K562 (cell line): ENCODE results near the gene HMG20B. TPM values are rescaled to one million over a fixed set of nuclear protein-coding genes. Genes with fewer than 3 reads are reported as not detected.
A peak's percentile ranks its signal among the peaks of the same experiment; 100 is the strongest.

ENCODE experiments used
- ARNT ChIP-seq, 2 experiments: fragments of 450-650 bp; IDR thresholded peaks; 2 replicates each; pipeline ENCODE4 v1.6.1; 2016; ENCODE audit warnings: mild to moderate bottlenecking in 1 of 2
- BDP1 ChIP-seq: IDR thresholded peaks from 3 replicates; pipeline ENCODE4 v1.6.1; 2011; ENCODE audit not compliant: insufficient read length, insufficient read depth
- CBX3 ChIP-seq, 2 experiments: IDR thresholded peaks; 1 replicate in 1 of 2; 2 replicates in 1 of 2; pipeline ENCODE4 v1.6.1; 2012; ENCODE audit warnings: inconsistent platforms in 2 of 2, low read length in 2 of 2, borderline replicate concordance in 1 of 2, control low read depth in 1 of 2
- CC2D1A ChIP-seq: fragments of 450-650 bp; IDR thresholded peaks from 2 replicates; pipeline ENCODE4 v1.6.1; 2017; ENCODE audit warnings: mild to moderate bottlenecking
- ESRRA ChIP-seq: fragments of 450-650 bp; IDR thresholded peaks from 2 replicates; pipeline ENCODE4 v1.6.1; 2014; ENCODE audit warnings: low read depth, mild to moderate bottlenecking, moderate library complexity, borderline replicate concordance
- FOXM1 ChIP-seq, 2 experiments: fragments of 450-650 bp in 1 of 2; sonication (generic) in 1 of 2; formaldehyde crosslinking in 1 of 2; IDR thresholded peaks; 2 replicates each; pipeline versions ENCODE4 v1.6.1 to v1.9.0; 2017 to 2022; ENCODE audit warnings: low read depth in 2 of 2, mild to moderate bottlenecking in 2 of 2, missing genetic modification reagents in 1 of 2, moderate library complexity in 1 of 2
- HDAC2 ChIP-seq: fragments of 450-650 bp; IDR thresholded peaks from 2 replicates; pipeline ENCODE4 v1.6.1; 2016; ENCODE audit warnings: mild to moderate bottlenecking
- HDGF ChIP-seq: fragments of 450-650 bp; IDR thresholded peaks from 2 replicates; pipeline ENCODE4 v1.6.1; 2016
- HLTF ChIP-seq: fragments of 450-650 bp; IDR thresholded peaks from 2 replicates; pipeline ENCODE4 v1.6.1; 2016
- KDM1A ChIP-seq, 2 experiments: fragments of 450-650 bp; IDR thresholded peaks; 2 replicates each; pipeline ENCODE4 v1.6.1; 2016; ENCODE audit warnings: mild to moderate bottlenecking in 2 of 2
- KLF13 ChIP-seq: fragments of 450-650 bp; IDR thresholded peaks from 2 replicates; pipeline ENCODE4 v1.6.1; 2016; ENCODE audit warnings: missing genetic modification characterization, low read depth, mild to moderate bottlenecking, missing compliant biosample characterization, moderate library complexity, borderline replicate concordance
- NBN ChIP-seq: fragments of 450-650 bp; IDR thresholded peaks from 2 replicates; pipeline ENCODE4 v1.6.1; 2016; ENCODE audit warnings: low read depth, mild to moderate bottlenecking
- NCOA4 ChIP-seq: fragments of 450-650 bp; IDR thresholded peaks from 2 replicates; pipeline ENCODE4 v1.6.1; 2018; ENCODE audit warnings: mild to moderate bottlenecking; ENCODE audit not compliant: partially characterized antibody
- OTX1 ChIP-seq: fragments of 450-650 bp; formaldehyde crosslinking; IDR thresholded peaks from 2 replicates; pipeline ENCODE4 v1.4.0; 2022; ENCODE audit warnings: mild to moderate bottlenecking
- PRPF4 ChIP-seq: fragments of 200-400 bp; formaldehyde crosslinking; IDR thresholded peaks from one replicate; pipeline ENCODE4 v1.6.1; 2017; ENCODE audit warnings: low read length, low read depth, mild to moderate bottlenecking; ENCODE audit not compliant: insufficient read depth, poor library complexity, severe bottlenecking
- PTBP1 ChIP-seq: fragments of 200-400 bp; formaldehyde crosslinking; IDR thresholded peaks from 2 replicates; pipeline ENCODE4 v1.6.1; 2017; ENCODE audit warnings: low read depth, low read length
- RBM25 ChIP-seq: fragments of 200-400 bp; formaldehyde crosslinking; IDR thresholded peaks from 2 replicates; pipeline ENCODE4 v1.6.1; 2018; ENCODE audit warnings: low read length, low read depth, moderate library complexity; ENCODE audit not compliant: severe bottlenecking
- RNF2 ChIP-seq: sonication (generic); IDR thresholded peaks from 2 replicates; pipeline ENCODE4 v1.6.1; 2016
- SRSF7 ChIP-seq: fragments of 200-400 bp; formaldehyde crosslinking; optimal IDR thresholded peaks from 2 replicates; pipeline ENCODE3; 2017; ENCODE audit warnings: mild to moderate bottlenecking, low read depth, low read length
- TSC22D4 ChIP-seq: fragments of 450-650 bp; IDR thresholded peaks from 2 replicates; pipeline ENCODE4 v1.6.1; 2016; ENCODE audit warnings: missing genetic modification characterization, missing biosample characterization, control low read depth
- XRCC4 ChIP-seq: IDR thresholded peaks from one replicate; pipeline ENCODE4 v1.6.1; 2011; ENCODE audit not compliant: insufficient read depth, insufficient read length; ENCODE audit errors: extremely low read depth
- ZNF121 ChIP-seq: sonication (generic); formaldehyde crosslinking; conservative IDR thresholded peaks from 2 replicates; pipeline ENCODE4 v1.8.0; 2022; ENCODE audit warnings: missing genetic modification reagents
- ZNF212 ChIP-seq: fragments of 450-650 bp; formaldehyde crosslinking; IDR thresholded peaks from 2 replicates; pipeline ENCODE4 v1.4.0; 2020; ENCODE audit warnings: mild to moderate bottlenecking
- ZNF24 ChIP-seq: fragments of 450-650 bp; IDR thresholded peaks from 2 replicates; pipeline ENCODE4 v1.6.1; 2016
- ZNF589 ChIP-seq: fragments of 200-800 bp; sonication (Bioruptor generic); IDR thresholded peaks from 2 replicates; pipeline ENCODE4 v1.6.1; 2016; ENCODE audit warnings: low read depth, missing genetic modification characterization, missing compliant biosample characterization
- polyA plus RNA-seq, 8 experiments: library from polyadenylated mRNA; depleted of rRNA in 4 of 8; stranded (reverse) in 5 of 8; unstranded in 3 of 8; fragments of >200 nt; fragmentation: Nextera tagmentation in 2 of 8; fragmentation: Illumina TruSeq in 1 of 8; extraction: Ambion mirVana in 2 of 8; extraction: Trizol in 1 of 8; gene quantifications; 2 replicates each; pipeline versions ENCODE4 v1.2.1 to v1.2.3, GENCODE V29; 2011 to 2014; ENCODE audit warnings: inconsistent platforms in 1 of 8, missing spikeins in 1 of 8
- total RNA-seq, 7 experiments: library from RNA; depleted of rRNA in 6 of 7; stranded (reverse); fragments of >200 nt in 6 of 7; fragmentation: Illumina TruSeq in 2 of 7; extraction: Trizol in 2 of 7; gene quantifications; 2 replicates each; pipeline versions ENCODE4 v1.2.1 to v1.2.3, GENCODE V29; 2011 to 2021; ENCODE audit warnings: low replicate concordance in 1 of 7
- TF ChIP-seq, protein P1 (sequence below): fragments of 250-450 bp; sonication (Bioruptor Pico); IDR thresholded peaks from 2 replicates; pipeline ENCODE4 v1.5.0; 2022; ENCODE audit warnings: mild to moderate bottlenecking
- TF ChIP-seq, protein P2 (sequence below): sonication (generic); formaldehyde crosslinking; IDR thresholded peaks from 2 replicates; pipeline ENCODE4 v1.4.0; 2020; ENCODE audit warnings: mild to moderate bottlenecking, missing genetic modification reagents
- TF ChIP-seq, protein P3 (sequence below): sonication (generic); formaldehyde crosslinking; IDR thresholded peaks from 2 replicates; pipeline ENCODE4 v1.9.0; 2022; ENCODE audit warnings: mild to moderate bottlenecking, missing genetic modification reagents

Gene HMG20B
- total and polyA plus RNA-seq, 9 of the 15 experiments (the other 6 are each of a cell fraction or from before 2014, with no cell fraction given) = 0.35 to 172 (median 38.6) TPM

DNA sequence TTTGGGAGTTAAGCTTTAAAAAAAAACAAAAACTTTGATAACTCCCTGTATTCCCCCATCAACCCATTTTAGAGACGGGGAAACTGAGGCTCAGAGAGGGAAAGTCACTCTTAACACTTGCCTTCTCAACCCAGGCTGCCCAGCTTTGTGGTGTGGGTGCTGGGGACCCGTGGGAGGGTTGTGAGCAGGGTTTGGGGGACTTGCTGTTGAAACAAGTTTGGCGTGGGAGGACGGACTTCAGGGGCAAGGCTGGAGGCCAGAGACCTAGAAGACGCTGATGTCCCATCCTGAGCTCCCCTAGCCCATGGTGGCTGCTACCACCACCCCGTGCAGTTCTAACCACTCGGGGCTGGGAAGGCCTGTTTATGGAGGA is 54.6 kb downstream of the HMG20B start (continued):
- TF ChIP-seq, protein P1, sequence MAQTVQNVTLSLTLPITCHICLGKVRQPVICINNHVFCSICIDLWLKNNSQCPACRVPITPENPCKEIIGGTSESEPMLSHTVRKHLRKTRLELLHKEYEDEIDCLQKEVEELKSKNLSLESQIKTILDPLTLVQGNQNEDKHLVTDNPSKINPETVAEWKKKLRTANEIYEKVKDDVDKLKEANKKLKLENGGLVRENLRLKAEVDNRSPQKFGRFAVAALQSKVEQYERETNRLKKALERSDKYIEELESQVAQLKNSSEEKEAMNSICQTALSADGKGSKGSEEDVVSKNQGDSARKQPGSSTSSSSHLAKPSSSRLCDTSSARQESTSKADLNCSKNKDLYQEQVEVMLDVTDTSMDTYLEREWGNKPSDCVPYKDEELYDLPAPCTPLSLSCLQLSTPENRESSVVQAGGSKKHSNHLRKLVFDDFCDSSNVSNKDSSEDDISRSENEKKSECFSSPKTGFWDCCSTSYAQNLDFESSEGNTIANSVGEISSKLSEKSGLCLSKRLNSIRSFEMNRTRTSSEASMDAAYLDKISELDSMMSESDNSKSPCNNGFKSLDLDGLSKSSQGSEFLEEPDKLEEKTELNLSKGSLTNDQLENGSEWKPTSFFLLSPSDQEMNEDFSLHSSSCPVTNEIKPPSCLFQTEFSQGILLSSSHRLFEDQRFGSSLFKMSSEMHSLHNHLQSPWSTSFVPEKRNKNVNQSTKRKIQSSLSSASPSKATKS (CRISPR knock-in tag) = no peak
- TF ChIP-seq SRSF7 (no peak), ESRRA (no peak), PTBP1 (peak; percentile 94; the same call in 1 of the 2 replicates), ARNT (IDR thresholded peaks at IDR 0.05) (peak; percentile 26 to 62; a peak in 2 of 4 replicates), HDAC2 (peak; percentile 99), HLTF (no peak), ZNF121 (CRISPR knock-in tag) (peak; percentile 43; the same call in 1 of the 2 replicates), NCOA4 (peak; percentile 67), RNF2 (no peak), ZNF589 (CRISPR knock-in tag) (no peak), NBN (0 out of 2 replicates have a peak, but pooled peaks have one; percentile 23), TSC22D4 (tag) (no peak), CBX3 (IDR thresholded peaks at IDR 0.05; ENCODE audit: borderline replicate concordance in 1 of 2, low read length in 2 of 2) (peak in 1 of 2 experiments; percentile 95; a peak in 2 of 3 replicates), ZNF212 (no peak), PRPF4 (no peak), HDGF (peak; percentile 81; the same call in 1 of the 2 replicates), BDP1 (no peak), XRCC4 (no peak), KDM1A (IDR thresholded peaks at IDR 0.05) (peak; percentile 94 to 98), ZNF24 (0 out of 2 replicates have a peak, but pooled peaks have one; percentile 41), FOXM1 (IDR thresholded peaks at IDR 0.05; ENCODE audit: low read depth) (peak; percentile 50), FOXM1 (CRISPR knock-in tag; IDR thresholded peaks at IDR 0.05; ENCODE audit: low read depth) (no peak), CC2D1A (0 out of 2 replicates have a peak, but pooled peaks have one; percentile 19), RBM25 (peak; percentile 98), KLF13 (0 out of 2 replicates have a peak, but pooled peaks have one; percentile 1), OTX1 (CRISPR knock-in tag) (no peak)
- TF ChIP-seq, protein P2, sequence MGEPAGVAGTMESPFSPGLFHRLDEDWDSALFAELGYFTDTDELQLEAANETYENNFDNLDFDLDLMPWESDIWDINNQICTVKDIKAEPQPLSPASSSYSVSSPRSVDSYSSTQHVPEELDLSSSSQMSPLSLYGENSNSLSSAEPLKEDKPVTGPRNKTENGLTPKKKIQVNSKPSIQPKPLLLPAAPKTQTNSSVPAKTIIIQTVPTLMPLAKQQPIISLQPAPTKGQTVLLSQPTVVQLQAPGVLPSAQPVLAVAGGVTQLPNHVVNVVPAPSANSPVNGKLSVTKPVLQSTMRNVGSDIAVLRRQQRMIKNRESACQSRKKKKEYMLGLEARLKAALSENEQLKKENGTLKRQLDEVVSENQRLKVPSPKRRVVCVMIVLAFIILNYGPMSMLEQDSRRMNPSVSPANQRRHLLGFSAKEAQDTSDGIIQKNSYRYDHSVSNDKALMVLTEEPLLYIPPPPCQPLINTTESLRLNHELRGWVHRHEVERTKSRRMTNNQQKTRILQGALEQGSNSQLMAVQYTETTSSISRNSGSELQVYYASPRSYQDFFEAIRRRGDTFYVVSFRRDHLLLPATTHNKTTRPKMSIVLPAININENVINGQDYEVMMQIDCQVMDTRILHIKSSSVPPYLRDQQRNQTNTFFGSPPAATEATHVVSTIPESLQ (CRISPR knock-in tag) = 0 out of 2 replicates have a peak, but pooled peaks have one; percentile 25
- TF ChIP-seq, protein P3, sequence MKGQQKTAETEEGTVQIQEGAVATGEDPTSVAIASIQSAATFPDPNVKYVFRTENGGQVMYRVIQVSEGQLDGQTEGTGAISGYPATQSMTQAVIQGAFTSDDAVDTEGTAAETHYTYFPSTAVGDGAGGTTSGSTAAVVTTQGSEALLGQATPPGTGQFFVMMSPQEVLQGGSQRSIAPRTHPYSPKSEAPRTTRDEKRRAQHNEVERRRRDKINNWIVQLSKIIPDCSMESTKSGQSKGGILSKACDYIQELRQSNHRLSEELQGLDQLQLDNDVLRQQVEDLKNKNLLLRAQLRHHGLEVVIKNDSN (CRISPR knock-in tag) = no peak
